Measurements from ENCODE around the gene PHYKPL. TPM values are rescaled to one million over a fixed set of nuclear protein-coding genes. Genes with fewer than 3 reads are reported as not detected.

Gene PHYKPL
- total and polyA plus RNA-seq, 2 of the 13 experiments (the other 11 are each of a cell fraction or from before 2014, with no cell fraction given): 18.0 to 78.6 TPM

DNA sequence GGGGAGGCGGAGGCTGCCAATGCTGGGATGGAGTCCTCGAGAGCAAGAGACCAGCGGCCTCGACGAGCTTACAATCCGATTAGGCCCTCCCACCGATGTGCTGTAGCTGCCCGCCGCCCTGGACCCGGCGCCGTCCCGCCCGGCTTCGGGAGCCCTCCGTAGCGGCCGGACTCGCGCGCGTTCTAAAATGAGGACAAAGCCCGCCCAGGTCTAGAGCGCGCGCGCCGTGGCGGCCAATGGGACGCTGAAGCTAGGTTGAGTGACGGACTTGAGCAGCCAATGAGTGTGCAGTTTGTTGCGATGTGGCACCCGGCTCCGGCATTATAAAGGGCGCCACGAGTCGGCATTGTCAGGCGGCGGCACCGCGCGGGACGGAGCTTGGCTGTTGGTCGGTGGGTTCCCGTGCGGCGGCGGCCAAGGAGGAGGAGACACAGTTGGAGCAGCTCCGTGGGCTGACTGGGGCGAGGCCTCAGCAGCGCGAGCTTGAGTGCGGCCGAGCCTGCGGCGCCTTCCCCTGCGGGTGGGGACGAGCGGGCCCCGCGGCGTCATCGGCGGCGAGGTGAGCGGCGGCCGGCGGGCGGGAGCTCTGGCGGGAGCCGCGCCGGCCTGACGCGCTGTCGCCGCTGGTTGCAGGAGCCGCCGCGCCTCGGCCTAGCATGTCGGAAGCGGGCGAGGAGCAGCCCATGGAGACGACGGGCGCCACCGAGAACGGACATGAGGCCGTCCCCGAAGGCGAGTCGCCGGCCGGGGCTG lies 28.2 kb downstream of the PHYKPL start, which contains the start of gene HNRNPAB (continued):
- TF ChIP-seq, protein P1, sequence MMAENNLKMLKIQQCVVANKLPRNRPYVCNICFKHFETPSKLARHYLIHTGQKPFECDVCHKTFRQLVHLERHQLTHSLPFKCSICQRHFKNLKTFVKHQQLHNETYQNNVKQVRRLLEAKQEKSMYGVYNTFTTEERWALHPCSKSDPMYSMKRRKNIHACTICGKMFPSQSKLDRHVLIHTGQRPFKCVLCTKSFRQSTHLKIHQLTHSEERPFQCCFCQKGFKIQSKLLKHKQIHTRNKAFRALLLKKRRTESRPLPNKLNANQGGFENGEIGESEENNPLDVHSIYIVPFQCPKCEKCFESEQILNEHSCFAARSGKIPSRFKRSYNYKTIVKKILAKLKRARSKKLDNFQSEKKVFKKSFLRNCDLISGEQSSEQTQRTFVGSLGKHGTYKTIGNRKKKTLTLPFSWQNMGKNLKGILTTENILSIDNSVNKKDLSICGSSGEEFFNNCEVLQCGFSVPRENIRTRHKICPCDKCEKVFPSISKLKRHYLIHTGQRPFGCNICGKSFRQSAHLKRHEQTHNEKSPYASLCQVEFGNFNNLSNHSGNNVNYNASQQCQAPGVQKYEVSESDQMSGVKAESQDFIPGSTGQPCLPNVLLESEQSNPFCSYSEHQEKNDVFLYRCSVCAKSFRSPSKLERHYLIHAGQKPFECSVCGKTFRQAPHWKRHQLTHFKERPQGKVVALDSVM (CRISPR knock-in tag; IDR thresholded peaks at IDR 0.05): peak; percentile 68; the same call in 1 of the 2 replicates
- TF ChIP-seq ZNF558 (CRISPR knock-in tag; IDR thresholded peaks at IDR 0.05; ENCODE audit: borderline replicate concordance) (peak; percentile 17; the same call in 1 of the 2 replicates), MED8 (CRISPR knock-in tag; IDR thresholded peaks at IDR 0.05; ENCODE audit: insufficient replicate concordance) (peak; percentile 87), ZNF773 (CRISPR knock-in tag; IDR thresholded peaks at IDR 0.05; ENCODE audit: borderline replicate concordance) (0 out of 2 replicates have a peak, but pooled peaks have one; percentile 14), TSC22D2 (CRISPR knock-in tag; IDR thresholded peaks at IDR 0.05; ENCODE audit: borderline replicate concordance) (no peak), JARID2 (CRISPR knock-in tag; IDR thresholded peaks at IDR 0.05; ENCODE audit: insufficient replicate concordance) (no peak), ATRX (CRISPR knock-in tag; IDR thresholded peaks at IDR 0.05; ENCODE audit: borderline replicate concordance) (no peak), RXRB (CRISPR knock-in tag; IDR thresholded peaks at IDR 0.05; ENCODE audit: borderline replicate concordance) (peak; percentile 58; the same call in 1 of the 2 replicates), ZNF746 (CRISPR knock-in tag; IDR thresholded peaks at IDR 0.05) (peak; percentile 41; the same call in 1 of the 2 replicates), ZNF790 (CRISPR knock-in tag; IDR thresholded peaks at IDR 0.05; ENCODE audit: borderline replicate concordance) (peak; percentile 78), NR3C1 (CRISPR knock-in tag; IDR thresholded peaks at IDR 0.05) (no peak), ZNF432 (CRISPR knock-in tag; IDR thresholded peaks at IDR 0.05; ENCODE audit: borderline replicate concordance) (no peak), ZNF253 (CRISPR knock-in tag; IDR thresholded peaks at IDR 0.05; ENCODE audit: borderline replicate concordance) (no peak), GFI1 (CRISPR knock-in tag; IDR thresholded peaks at IDR 0.05; ENCODE audit: borderline replicate concordance) (peak; percentile 74; the same call in 1 of the 2 replicates), ZNF569 (CRISPR knock-in tag; IDR thresholded peaks at IDR 0.05; ENCODE audit: borderline replicate concordance) (no peak), ZNF205 (CRISPR knock-in tag; IDR thresholded peaks at IDR 0.05) (peak; percentile 43; the same call in 1 of the 2 replicates), NFKBIZ (CRISPR knock-in tag; IDR thresholded peaks at IDR 0.05) (0 out of 2 replicates have a peak, but pooled peaks have one; percentile 52)
- TF ChIP-seq, protein P2, sequence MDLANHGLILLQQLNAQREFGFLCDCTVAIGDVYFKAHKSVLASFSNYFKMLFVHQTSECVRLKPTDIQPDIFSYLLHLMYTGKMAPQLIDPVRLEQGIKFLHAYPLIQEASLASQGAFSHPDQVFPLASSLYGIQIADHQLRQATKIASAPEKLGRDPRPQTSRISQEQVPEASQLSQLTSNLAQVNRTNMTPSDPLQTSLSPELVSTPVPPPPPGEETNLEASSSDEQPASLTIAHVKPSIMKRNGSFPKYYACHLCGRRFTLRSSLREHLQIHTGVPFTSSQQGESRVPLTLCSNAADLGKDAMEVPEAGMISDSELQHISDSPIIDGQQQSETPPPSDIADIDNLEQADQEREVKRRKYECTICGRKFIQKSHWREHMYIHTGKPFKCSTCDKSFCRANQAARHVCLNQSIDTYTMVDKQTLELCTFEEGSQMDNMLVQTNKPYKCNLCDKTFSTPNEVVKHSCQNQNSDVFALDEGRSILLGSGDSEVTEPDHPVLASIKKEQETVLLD (CRISPR knock-in tag; IDR thresholded peaks at IDR 0.05; ENCODE audit: low read depth): peak; percentile 58
- TF ChIP-seq, protein P3, sequence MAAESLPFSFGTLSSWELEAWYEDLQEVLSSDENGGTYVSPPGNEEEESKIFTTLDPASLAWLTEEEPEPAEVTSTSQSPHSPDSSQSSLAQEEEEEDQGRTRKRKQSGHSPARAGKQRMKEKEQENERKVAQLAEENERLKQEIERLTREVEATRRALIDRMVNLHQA (CRISPR knock-in tag; IDR thresholded peaks at IDR 0.05): no peak
